Parathyroid adenoma (tissue), 2 donors: ENCODE results near the gene RAPGEF4.

Experiments used
- H2AFZ ChIP-seq: fragments of 300-600 bp; sonication (generic); one replicate; pipeline ENCODE4 v1.7.0; 2017; ENCODE audit warnings: antibody characterized with exemption, mild to moderate bottlenecking
- H3K27ac ChIP-seq: fragments of 300-600 bp; sonication (generic); one replicate; pipeline ENCODE4 v1.7.0; 2017
- H3K27me3 ChIP-seq: fragments of 300-600 bp; sonication (generic); one replicate; pipeline ENCODE4 v1.7.0; 2017; ENCODE audit warnings: low read length; ENCODE audit not compliant: control insufficient read depth, insufficient read depth
- H3K36me3 ChIP-seq: fragments of 300-600 bp; sonication (generic); one replicate; pipeline ENCODE4 v1.7.0; 2017; ENCODE audit warnings: low read length; ENCODE audit not compliant: control insufficient read depth, insufficient read depth
- H3K4me1 ChIP-seq: fragments of 300-600 bp; sonication (generic); one replicate; pipeline ENCODE4 v1.7.0; 2017; ENCODE audit warnings: control low read depth
- H3K4me2 ChIP-seq: fragments of 300-600 bp; sonication (generic); one replicate; pipeline ENCODE4 v1.7.0; 2017; ENCODE audit warnings: low read length
- H3K4me3 ChIP-seq: fragments of 300-600 bp; sonication (generic); one replicate; pipeline ENCODE4 v1.7.0; 2017; ENCODE audit warnings: low read depth, low read length
- H3K79me2 ChIP-seq: fragments of 300-600 bp; sonication (generic); one replicate; pipeline ENCODE4 v1.7.0; 2017; ENCODE audit warnings: control low read depth
- H3K9ac ChIP-seq: fragments of 300-600 bp; sonication (generic); one replicate; pipeline ENCODE4 v1.7.0; 2017; ENCODE audit warnings: mild to moderate bottlenecking
- H3K9me3 ChIP-seq: fragments of 300-600 bp; sonication (generic); one replicate; pipeline ENCODE4 v1.7.0; 2017; ENCODE audit warnings: low read length; ENCODE audit not compliant: control insufficient read depth
- CTCF ChIP-seq: fragments of 300-600 bp; sonication (generic); IDR thresholded peaks from one replicate; pipeline ENCODE4 v1.7.0; 2017; ENCODE audit warnings: antibody characterized with exemption, mild to moderate bottlenecking
- donor health status: primary hyperparathyroidism.

The RAPGEF4 gene

GRCh38 chr2:173030561-173031490 is 295.2 kb downstream of the RAPGEF4 start:
- H3K79me2 ChIP-seq = no peaks in the 10 kb centered on the region
- no peak overlapping the region for H3K4me3 ChIP-seq
- no peak overlapping the region for H2AFZ ChIP-seq
- H3K9ac ChIP-seq = no peak overlapping the region
- H3K4me2 ChIP-seq = no peak overlapping the region
- H3K27me3 ChIP-seq = no peaks in the 10 kb centered on the region
- no peaks in the 10 kb centered on the region for H3K36me3 ChIP-seq
- no peaks in the 10 kb centered on the region for H3K4me1 ChIP-seq
- H3K27ac ChIP-seq = no peak overlapping the region
- no peak for TF ChIP-seq CTCF
- no peaks in the 10 kb centered on the region for H3K9me3 ChIP-seq

- H3K27me3 ChIP-seq = no peaks in the 10 kb centered on the region
- no peaks in the 10 kb centered on the region for H3K4me1 ChIP-seq
- H3K27ac ChIP-seq = no peak overlapping the region
- no peak overlapping the region for H3K4me3 ChIP-seq
- no peaks in the 10 kb centered on the region for H3K79me2 ChIP-seq
- no peak for TF ChIP-seq CTCF
- no peak overlapping the region for H3K9ac ChIP-seq
- no peak overlapping the region for H3K4me2 ChIP-seq
- H3K36me3 ChIP-seq = no peaks in the 10 kb centered on the region
- H2AFZ ChIP-seq = no peak overlapping the region
- H3K9me3 ChIP-seq = no peaks in the 10 kb centered on the region
Measured at GRCh38 chr2:173032032-173032431, 296.4 kb downstream of the RAPGEF4 start.

GRCh38 chr2:173033084-173033483 is 297.4 kb downstream of the RAPGEF4 start:
- Histone ChIP-seq H3K4me1 (no peaks in the 10 kb centered on the region), H3K9ac (no peak overlapping the region), H3K9me3 (no peaks in the 10 kb centered on the region), H3K27ac (no peak overlapping the region), H3K27me3 (no peaks in the 10 kb centered on the region), H3K4me2 (no peak overlapping the region), H3K4me3 (no peak overlapping the region), H3K36me3 (no peaks in the 10 kb centered on the region), H2AFZ (no peak overlapping the region), H3K79me2 (no peaks in the 10 kb centered on the region)
- no peak for TF ChIP-seq CTCF

DNA sequence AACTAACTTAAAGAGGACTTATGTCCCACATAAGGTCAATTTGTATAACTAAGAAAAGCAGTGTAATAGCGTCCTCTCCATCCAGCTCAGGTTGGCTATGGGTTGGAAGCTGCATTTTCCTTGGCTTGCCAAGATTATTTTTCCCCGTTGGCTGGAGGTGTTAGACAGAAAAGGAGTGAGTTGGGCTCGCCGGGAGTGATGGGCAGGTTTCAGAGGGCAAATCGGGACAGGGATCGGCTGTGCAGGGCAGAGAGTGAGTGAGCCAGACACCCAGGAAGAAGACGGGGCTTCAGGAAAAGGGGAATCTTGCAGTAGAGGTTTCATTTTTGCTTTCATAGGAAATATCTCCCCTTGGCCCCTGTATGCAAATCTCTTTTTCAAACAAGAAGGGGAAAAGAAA is 298.5 kb downstream of the RAPGEF4 start:
- no peak for TF ChIP-seq CTCF
- Histone ChIP-seq H3K27ac (no peak overlapping the region), H3K36me3 (no peaks in the 10 kb centered on the region), H3K4me1 (no peaks in the 10 kb centered on the region), H3K79me2 (no peaks in the 10 kb centered on the region), H3K9me3 (no peaks in the 10 kb centered on the region), H3K9ac (no peak overlapping the region), H3K4me3 (no peak overlapping the region), H3K4me2 (no peak overlapping the region), H2AFZ (no peak overlapping the region), H3K27me3 (no peaks in the 10 kb centered on the region)
